ENCODE measurements around the gene RNF8. TPM values are rescaled to one million over a fixed set of nuclear protein-coding genes. Genes with fewer than 3 reads are reported as not detected.
A peak's percentile ranks its signal among the peaks of the same experiment; 100 is the strongest.
"Not testable (repeated sequence)": the region's sequence is repeated elsewhere in the genome, so short reads cannot be mapped to it uniquely, and the experiment has no call there.

The RNF8 gene
- total RNA-seq, 2 donors from 2014 or later = 18.1 to 28.0 TPM

DNA sequence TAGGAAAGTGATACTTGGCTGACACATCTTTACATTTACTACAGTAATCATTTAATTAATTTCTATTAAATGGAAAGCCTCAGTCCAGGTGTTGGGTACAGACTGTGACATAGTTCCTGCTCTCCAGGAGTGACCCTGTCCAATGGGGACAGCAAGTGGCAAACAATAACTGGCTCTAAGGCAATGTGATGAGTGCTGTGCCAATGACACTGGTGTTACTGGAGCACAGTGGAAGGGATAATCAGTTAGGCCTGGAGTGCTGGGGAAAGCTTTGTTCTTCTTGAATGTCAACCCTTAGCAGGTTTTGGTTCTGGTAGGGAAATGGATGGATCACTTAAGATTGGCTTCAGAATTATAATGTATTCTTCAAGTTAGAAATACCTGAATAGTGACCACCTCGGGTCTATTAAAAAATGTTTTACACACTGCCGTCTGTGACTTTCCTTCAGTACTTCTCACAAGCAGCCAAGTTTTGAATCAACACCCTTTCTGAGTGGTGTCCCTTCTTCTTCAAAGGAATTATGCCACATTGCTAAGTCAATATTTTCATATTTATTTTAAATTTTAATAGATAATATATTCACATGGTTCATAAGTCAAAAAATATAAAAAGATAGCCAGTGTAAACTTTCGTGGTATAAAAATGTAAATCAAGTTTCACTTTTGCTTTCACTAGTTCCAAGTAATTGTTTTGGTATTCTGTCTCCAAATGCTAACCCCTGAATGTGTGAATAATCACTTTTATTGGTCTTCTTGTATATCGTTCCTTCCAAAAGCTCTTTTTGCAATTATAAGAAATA is 88.8 kb downstream of the RNF8 start:
- DNase-seq (ENCODE audit: low spot score in 2 of 2) = no peak
- peak overlapping the region; percentile 72 to 91 for H3K27ac Mint-ChIP-seq
- H3K9me3 Mint-ChIP-seq = no peaks in the 10 kb centered on the region
- peaks cover 16 to 27% of the 10 kb centered on the region in 2 donors for H3K36me3 Mint-ChIP-seq
- ATAC-seq = peak; percentile 18 to 22

DNA sequence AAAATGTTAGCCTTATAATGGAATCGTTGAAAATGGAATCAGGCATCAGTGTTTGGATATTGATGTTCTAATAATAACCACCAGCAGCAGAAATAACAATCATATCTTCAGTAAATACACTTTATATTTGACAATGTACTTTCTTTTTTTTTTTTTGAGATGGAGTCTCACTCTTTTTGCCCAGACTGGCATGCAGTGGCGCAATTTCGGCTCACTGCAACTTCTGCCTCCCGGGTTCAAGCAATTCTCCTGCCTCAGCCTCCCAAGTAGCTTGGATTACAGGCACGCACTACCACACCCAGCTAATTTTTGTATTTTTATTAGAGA is 89.4 kb downstream of the RNF8 start:
- Mint-ChIP-seq H3K36me3 (peaks cover 14 to 23% of the 10 kb centered on the region in 2 donors), H3K27ac (peak overlapping the region; percentile 72)
- H3K9me3 Mint-ChIP-seq; DNase-seq (ENCODE audit: low spot score in 2 of 2); ATAC-seq: not testable (repeated sequence)

Other genes with a start within 250 kb of the RNF8 start
- 100 to 1,000 TPM; 280 to 408 TPM for gene PIM1, start 183.8 kb upstream of the RNF8 start, total RNA-seq
- 10 to 100 TPM; 15.6 to 19.4 TPM for gene TBC1D22B, start 96.2 kb upstream of the RNF8 start, total RNA-seq
- 1 to 10 TPM; 2.0 to 9.6 TPM for gene TMEM217, start 95.8 kb upstream of the RNF8 start, total RNA-seq
- 10 to 100 TPM; 42.9 to 75.9 TPM for gene CMTR1, start 79.2 kb downstream of the RNF8 start, total RNA-seq
- 10 to 100 TPM; 53.3 to 68.6 TPM for gene CCDC167, start 145.9 kb downstream of the RNF8 start, total RNA-seq

All from activated naive CD4-positive, alpha-beta T cell treated with anti-CD3 and anti-CD28 coated beads, Interleukin-2, amount 50 U/mL, for 72 hours (primary cell).